ENCODE measurements around the gene SH3RF3. TPM values are rescaled to one million over a fixed set of nuclear protein-coding genes. Genes with fewer than 3 reads are reported as not detected.

SH3RF3 gene
- total RNA-seq, 1 donor from 2014 or later, result 1.7 TPM

GRCh38 chr2:109348671-109349502, 219.9 kb downstream of the SH3RF3 start:
- no peak for TF ChIP-seq CTCF (IDR thresholded peaks at IDR 0.05; ENCODE audit: partially characterized antibody, unreplicated experiment)
- no peak for DNase-seq
- Mint-ChIP-seq H3K36me3 (ENCODE audit: unreplicated experiment) (no peaks in the 10 kb centered on the region), H3K27me3 (ENCODE audit: unreplicated experiment) (peaks cover 2% of the 10 kb centered on the region), H3K9me3 (ENCODE audit: unreplicated experiment) (peaks cover 2% of the 10 kb centered on the region), H3K4me3 (ENCODE audit: unreplicated experiment) (no peak overlapping the region), H3K27ac (ENCODE audit: unreplicated experiment) (peak overlapping the region; percentile 0), H3K4me1 (ENCODE audit: low read depth, unreplicated experiment) (peaks cover 14% of the 10 kb centered on the region)

GRCh38 chr2:109349503-109350465, 220.8 kb downstream of the SH3RF3 start:
- no peak overlapping the region for H3K27ac Mint-ChIP-seq (ENCODE audit: unreplicated experiment)
- H3K9me3 Mint-ChIP-seq (ENCODE audit: unreplicated experiment), result peaks cover 2% of the 10 kb centered on the region
- no peak for DNase-seq
- no peak overlapping the region for H3K4me3 Mint-ChIP-seq (ENCODE audit: unreplicated experiment)
- H3K4me1 Mint-ChIP-seq (ENCODE audit: low read depth, unreplicated experiment), result peaks cover 14% of the 10 kb centered on the region
- H3K36me3 Mint-ChIP-seq (ENCODE audit: unreplicated experiment), result no peaks in the 10 kb centered on the region
- peak; percentile 8 for TF ChIP-seq CTCF (IDR thresholded peaks at IDR 0.05; ENCODE audit: partially characterized antibody, unreplicated experiment)
- no peaks in the 10 kb centered on the region for H3K27me3 Mint-ChIP-seq (ENCODE audit: unreplicated experiment)

GRCh38 chr2:109350526-109350925, 221.5 kb downstream of the SH3RF3 start:
- peaks cover 2% of the 10 kb centered on the region for H3K9me3 Mint-ChIP-seq (ENCODE audit: unreplicated experiment)
- H3K27ac Mint-ChIP-seq (ENCODE audit: unreplicated experiment), result no peak overlapping the region
- no peak overlapping the region for H3K4me3 Mint-ChIP-seq (ENCODE audit: unreplicated experiment)
- peaks cover 14% of the 10 kb centered on the region for H3K4me1 Mint-ChIP-seq (ENCODE audit: low read depth, unreplicated experiment)
- no peak for DNase-seq
- H3K36me3 Mint-ChIP-seq (ENCODE audit: unreplicated experiment), result no peaks in the 10 kb centered on the region
- TF ChIP-seq CTCF (IDR thresholded peaks at IDR 0.05; ENCODE audit: partially characterized antibody, unreplicated experiment), result no peak
- no peaks in the 10 kb centered on the region for H3K27me3 Mint-ChIP-seq (ENCODE audit: unreplicated experiment)

- H3K27ac Mint-ChIP-seq (ENCODE audit: unreplicated experiment), result no peak overlapping the region
- no peaks in the 10 kb centered on the region for H3K36me3 Mint-ChIP-seq (ENCODE audit: unreplicated experiment)
- H3K9me3 Mint-ChIP-seq (ENCODE audit: unreplicated experiment), result peaks cover 2% of the 10 kb centered on the region
- no peak for TF ChIP-seq CTCF (IDR thresholded peaks at IDR 0.05; ENCODE audit: partially characterized antibody, unreplicated experiment)
- H3K4me3 Mint-ChIP-seq (ENCODE audit: unreplicated experiment), result no peak overlapping the region
- no peaks in the 10 kb centered on the region for H3K27me3 Mint-ChIP-seq (ENCODE audit: unreplicated experiment)
- H3K4me1 Mint-ChIP-seq (ENCODE audit: low read depth, unreplicated experiment), result peaks cover 14% of the 10 kb centered on the region
- no peak for DNase-seq
These were observed 222.3 kb downstream of the SH3RF3 start for GRCh38 chr2:109351164-109351756.

Data from glutamatergic neuron (in vitro differentiated cells).